GM19324 (cell line): ENCODE measurements around the gene ARMC9.
"Not testable (repeated sequence)": the region's sequence is repeated elsewhere in the genome, so short reads cannot be mapped to it uniquely, and the experiment has no call there.

Source experiments
- ATAC-seq: cut with Tn5 transposase; IDR thresholded peaks from one replicate; pipeline ENCODE4 v1.9.1; 2021; ENCODE audit warnings: mild to moderate bottlenecking, moderate library complexity; ENCODE audit not compliant: unreplicated experiment, low FRiP score

The ARMC9 gene

DNA sequence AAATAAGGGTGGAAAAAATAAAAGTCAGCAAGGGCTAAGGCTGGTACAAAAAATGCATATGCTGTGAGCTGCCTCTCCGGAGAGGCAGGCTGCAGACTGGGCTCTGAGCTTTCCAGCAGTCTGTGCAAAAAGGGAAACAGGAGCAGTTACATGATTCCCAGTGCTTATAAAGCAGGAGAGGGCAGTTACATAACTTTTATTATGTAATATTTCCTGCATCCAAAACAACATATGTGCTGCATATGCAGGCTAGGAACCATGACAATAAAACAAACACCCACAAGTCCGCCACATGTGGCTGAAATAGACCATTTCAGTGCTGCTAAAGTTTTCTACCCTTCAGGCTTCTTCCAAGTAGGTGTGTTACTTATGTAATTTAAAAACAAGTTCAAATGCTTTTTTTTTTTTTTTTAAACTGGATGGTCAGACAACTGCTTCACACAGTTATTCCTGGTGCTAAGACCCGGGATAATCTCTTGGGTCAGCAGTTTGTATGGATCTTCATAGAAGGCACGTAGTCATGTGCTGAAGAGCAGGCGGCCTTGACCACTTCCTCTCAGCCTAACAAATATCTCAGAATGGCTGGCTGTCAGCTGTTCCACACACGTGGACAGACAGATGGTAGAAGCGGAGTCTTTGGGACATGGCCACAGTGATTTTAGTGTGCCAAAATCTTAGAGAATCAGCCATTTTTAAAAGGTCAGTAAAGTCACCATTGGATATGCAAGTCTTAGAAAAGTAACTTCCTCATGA, 43.5 kb downstream of the ARMC9 start:
- no peak for ATAC-seq

DNA sequence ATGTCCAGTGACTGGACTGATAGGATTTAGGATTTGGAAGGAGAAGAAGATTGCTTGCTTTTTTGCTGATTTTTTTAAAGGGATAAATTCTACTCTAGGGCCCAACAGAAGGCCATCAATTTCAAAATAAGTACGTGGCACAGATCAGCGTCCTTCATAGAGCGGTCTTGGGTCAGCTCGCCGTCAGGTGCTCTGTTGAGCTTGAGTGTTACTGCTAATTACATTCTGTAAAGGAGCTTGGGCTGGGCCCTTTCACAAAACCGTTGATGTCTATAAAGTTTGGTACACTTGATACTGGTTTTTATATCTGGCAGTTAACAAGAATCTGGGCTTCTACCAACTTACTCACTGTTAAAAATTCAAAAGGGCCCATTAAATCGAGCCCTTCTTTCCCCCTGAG, 45.4 kb downstream of the ARMC9 start:
- ATAC-seq: no peak

DNA sequence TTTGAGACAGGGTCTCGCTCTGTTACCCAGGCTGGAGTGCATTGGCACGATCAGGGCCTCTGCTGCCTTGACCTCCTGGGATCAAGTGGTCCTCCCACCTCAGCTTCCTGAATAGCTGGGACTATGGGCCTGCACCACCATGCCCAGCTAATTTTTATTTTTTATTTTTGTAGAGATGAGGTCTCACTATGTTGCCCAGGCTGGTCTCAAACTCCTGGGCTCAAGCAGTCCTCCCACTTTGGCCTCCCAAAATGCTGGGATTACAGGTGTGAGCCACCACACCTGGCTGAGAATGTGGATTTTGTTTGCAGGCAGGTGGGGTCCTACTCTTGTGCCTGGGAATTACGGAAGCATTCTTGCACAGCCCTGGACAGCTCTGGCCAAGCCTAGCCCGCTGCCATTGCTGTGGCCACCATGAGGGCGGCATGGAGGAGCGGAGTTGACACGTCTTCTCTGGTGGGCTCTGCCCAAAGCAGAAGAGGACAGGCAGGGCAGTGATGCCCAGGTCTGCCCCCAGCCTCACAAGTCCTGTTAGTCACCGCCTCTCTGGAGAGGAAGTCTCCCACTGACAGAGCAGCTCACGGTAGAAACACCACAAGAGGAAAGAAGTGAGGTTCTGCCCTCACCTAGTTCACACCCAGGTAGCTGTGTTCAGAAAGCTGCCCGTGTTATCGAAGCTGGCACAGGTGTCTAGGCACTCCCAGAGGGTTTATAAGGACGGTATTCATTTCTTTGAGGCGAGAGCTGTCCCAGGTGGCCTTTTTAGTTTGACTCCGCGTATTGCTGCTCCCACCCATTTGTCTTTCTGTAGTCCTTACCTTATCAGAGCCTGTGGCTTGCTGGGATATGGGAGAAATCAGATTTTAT, 46.2 kb downstream of the ARMC9 start:
- no peak for ATAC-seq

DNA sequence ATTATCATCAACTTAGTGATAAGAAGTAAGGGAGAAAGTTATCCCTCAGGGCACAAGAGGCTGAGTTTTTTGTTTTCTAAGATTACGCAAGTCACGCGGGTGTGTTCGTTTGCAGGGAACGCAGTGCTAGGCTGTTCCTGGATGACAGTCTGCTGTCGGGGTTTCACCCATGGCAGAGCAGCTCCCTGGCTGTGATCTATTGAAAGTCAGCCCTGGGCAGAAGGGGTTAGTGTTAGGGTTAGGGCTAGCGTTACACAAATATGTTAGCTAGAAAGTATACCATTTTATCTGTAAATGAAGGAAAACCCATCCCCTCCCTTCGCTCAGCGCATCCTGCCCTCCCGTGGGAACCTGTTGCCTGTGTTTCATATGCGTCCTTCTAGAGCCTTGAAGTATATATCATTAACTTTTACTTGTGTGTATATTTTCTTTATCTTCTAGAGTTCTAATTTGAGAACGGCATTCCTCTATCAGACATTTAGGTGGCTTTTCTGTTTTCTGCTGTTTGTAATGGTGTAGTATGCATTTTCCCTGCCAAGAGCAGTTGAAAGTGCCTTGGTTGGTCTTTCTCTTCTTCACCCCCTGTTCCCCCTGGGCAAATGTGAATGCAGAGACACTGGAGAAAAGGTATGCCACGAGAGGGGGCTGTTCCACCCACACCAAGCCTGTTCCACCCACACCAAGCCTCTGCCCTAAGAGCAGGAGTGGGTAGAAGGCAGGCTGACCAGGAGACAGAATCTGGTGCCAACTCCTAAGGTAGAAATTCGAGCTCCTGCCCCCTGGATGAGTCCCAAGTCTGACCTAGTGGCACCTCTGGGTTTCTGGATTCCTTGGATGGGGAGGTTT, 47.0 kb downstream of the ARMC9 start:
- no peak for ATAC-seq

DNA sequence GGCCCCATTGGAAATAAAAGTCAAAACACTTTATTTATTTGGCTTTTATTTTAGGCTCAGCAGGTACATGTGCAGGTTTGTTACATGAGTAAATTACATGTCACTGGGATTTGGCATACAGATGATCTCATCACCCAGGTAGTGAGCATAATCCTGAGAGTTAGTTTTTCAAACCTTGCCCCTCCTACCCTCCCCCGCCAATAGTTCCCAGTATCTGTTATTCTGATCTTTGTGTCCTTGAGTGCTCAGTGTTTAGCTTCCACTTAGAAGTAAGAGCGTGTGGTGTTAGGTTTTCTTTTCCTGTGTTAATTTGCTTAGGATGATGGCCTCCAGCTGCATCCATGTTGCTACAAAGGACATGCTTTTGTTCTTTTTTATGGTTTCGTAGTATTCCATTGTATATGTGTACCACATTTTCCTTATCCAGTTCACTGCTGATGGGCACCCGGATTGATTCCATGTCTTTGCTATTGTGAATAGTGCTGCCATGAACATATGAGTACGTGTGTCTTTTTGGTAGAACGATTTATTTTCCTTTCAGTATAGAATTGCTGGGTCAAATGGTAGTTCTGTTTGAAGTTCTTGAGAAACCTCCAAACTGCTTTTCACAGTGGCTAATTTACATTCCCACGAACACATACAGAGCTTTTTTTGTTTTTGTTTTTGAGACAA, 47.9 kb downstream of the ARMC9 start:
- ATAC-seq: no peak

DNA sequence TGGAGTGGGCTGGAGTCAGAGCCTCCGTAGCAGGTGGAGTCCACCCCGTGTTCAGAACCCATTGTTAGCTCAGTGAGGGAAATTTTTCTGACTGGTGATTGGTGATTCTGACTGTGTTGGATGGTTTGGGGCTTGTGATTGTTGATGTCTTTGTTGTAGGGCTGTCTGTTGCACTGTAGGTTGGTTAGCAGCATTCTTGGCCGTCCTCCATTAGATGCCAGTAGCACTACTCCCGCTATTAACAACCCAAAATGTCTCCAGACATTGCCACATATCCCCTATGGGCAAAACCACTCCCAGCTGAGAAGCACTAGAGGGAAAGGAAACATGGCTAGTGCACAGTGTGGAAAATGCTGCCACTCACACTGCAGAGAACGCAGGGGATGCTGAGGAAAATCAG, 51.7 kb downstream of the ARMC9 start:
- no peak for ATAC-seq

DNA sequence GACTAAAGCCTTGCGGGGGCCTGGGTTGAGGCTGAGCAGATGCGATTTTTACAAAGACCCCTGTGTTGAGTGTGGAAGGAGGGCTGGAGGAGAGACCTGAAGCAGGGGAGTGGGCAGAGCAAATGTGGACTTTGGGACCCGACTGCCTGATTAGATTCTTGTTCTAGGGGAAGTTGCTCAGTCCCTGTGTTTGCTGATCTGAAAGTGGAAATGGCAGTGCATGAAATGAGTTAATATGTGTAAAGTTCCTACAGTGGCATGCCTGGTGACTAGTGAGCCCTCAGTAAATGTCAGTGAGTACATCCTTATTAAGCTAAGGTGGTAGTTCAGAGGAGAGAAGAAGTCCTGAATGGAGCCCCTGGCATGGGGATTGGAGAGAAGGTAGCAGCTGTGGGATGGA, 52.3 kb downstream of the ARMC9 start:
- no peak for ATAC-seq

DNA sequence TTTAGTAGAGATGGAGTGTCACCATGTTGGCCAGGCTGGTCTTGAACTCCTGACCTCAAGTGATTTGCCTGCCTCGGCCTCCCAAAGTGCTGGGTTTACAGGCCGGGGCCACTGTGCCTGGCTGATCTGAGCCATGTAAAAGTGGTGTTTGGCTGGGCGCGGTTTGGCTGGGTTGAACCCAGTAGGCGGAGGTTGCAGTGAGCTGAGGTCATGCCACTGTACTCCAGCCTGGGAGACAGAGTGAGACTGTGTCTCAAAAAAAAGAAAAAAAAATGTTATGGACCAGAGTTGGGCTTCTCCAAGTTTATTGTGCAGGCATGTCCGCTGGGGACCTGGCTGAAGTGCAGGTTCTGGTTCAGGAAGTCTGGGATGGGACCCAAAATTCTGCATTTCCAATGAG, 54.9 kb downstream of the ARMC9 start:
- ATAC-seq: not testable (repeated sequence)

DNA sequence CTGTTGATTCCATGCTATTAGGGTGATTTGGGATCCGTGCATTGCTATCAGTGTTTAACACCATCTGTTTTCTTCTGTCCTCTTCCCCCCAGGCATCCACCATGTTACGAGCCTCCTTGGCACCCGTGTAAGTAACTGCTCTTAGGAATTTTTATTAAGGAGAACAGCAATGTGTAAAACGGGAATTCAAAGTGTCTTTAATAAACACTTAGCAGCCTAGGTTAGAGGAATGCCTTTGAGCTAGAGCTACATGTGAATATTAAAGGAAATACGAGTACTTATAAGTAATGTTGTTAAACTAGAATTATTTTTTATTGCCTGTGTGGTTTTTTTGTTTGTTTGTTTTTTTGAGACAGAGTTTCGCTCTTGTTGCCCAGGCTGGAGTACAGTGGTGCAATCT, 58.1 kb downstream of the ARMC9 start:
- ATAC-seq: no peak

DNA sequence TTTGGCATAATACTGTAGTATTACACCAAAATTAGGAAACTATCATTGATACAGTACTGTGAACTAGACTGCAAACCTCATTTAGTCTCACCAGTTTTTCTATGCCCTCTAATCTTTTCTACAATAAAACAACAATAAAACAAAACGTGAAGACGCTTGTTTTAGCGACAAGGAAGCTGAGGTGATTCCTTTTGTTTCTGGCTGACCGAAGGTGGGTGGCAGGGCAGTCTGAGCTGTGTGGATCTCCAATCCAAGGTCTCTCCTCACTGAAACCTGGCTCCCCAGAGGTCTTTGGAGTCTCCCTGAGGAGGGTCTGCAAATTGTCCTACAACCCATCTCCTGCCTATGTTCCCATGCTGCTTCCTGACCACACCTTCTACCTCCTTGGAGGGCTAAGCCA, 59.3 kb downstream of the ARMC9 start:
- no peak for ATAC-seq

DNA sequence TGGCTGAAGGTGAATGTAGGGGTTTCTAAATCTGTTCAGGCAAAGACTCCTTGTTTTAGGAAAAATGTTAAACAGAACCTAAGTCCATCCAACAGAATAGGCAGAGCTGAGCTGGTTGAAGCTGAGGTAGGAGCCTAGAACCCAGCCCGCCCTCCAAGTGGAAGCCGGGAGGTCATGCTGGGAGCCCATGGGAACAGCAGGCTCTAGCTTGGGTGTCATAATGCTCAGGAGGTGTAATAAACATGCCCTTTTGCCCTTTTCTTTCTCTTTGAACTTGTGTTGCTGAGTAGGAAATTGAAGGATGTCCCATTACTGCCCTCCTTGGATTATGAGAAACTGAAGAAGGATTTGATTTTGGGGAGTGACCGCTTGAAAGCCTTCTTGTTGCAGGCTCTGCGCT, 60.3 kb downstream of the ARMC9 start:
- ATAC-seq: no peak

DNA sequence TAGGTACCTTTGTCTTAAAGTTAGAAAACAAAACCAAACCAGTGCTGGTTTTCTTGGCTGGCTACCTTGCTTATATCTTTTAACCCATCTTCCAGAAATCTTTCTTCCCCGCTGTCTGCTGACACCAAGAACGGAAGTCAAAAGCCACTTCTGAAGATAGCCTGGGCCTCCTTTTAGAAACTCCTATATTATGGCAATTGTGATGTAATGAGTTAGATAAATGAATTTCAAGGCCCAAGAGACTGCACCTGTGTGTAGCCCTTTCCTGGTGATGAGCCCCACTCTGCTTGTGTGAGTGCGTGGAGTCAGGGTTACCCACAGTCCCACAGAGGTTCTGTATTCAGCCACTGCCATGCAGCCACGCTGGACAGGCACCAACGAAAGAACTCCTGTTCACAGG, 60.7 kb downstream of the ARMC9 start:
- no peak for ATAC-seq

DNA sequence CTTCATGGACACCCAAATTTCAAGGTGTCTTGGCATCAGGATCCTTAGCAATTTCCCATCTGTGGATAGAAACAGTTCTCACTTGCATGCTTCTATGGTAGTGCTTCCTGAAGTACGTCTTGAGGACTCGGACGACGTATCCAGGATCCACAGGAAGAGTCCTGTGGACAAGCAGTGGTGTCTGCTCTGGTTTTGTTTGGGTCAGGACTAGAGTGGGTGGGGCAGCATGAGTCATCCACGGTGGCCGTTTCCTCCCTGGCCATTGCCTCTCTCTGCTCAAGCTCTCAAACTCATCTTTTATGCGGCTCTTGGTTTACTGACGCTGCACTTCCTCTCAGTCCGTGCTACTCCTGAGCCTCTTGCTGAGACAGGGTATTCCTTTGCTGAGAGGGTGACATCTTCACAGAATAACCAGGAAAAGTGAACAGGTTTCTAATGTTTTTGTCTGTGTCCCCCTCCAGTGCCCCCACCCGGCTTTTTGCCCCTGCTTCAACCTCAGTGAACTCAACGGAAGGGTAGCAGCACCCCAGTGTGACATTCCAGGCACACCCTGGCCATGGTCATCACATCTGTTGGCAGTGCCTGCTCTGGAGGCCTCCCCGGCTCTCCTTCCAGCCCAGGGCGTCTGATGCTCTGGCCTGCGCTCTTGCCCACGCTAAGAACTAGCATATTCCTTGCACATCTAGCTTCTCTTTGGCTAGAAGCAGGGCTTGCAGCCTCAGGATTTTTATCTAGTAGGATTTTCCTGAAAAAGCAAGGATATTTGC, 62.2 kb downstream of the ARMC9 start:
- no peak for ATAC-seq

DNA sequence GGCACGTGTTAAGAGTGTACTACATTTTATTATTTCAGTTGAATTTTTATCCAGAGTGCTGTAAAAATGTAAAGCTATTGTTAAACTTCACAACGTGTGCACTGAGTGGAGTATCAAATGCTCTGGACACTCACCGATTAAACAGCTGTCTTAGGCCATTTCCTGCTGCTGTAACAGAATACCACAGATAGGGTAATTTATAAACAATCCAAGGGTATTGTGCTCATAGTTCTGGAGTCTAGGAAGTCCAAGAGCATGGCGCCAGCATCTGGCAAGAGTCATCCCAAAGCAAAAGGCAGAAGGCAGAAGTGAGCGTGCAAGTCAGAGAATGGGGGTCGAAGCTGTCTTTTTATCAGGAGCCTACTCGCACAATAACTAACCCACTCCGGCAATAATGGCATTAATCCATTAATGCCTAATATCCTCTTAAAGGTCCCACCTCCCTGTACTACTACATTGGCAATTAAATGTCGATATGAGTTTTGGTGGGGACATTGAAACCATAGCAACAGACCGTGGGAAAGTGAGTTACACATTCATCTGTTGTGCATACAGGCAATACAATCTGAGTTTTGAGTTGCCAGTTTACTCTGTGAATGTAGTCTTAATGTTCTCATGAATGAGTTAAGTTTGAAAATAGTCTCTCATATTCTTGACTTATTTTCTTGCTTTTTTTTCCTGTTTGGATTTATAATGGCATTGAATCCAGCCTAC, 64.8 kb downstream of the ARMC9 start:
- no peak for ATAC-seq

DNA sequence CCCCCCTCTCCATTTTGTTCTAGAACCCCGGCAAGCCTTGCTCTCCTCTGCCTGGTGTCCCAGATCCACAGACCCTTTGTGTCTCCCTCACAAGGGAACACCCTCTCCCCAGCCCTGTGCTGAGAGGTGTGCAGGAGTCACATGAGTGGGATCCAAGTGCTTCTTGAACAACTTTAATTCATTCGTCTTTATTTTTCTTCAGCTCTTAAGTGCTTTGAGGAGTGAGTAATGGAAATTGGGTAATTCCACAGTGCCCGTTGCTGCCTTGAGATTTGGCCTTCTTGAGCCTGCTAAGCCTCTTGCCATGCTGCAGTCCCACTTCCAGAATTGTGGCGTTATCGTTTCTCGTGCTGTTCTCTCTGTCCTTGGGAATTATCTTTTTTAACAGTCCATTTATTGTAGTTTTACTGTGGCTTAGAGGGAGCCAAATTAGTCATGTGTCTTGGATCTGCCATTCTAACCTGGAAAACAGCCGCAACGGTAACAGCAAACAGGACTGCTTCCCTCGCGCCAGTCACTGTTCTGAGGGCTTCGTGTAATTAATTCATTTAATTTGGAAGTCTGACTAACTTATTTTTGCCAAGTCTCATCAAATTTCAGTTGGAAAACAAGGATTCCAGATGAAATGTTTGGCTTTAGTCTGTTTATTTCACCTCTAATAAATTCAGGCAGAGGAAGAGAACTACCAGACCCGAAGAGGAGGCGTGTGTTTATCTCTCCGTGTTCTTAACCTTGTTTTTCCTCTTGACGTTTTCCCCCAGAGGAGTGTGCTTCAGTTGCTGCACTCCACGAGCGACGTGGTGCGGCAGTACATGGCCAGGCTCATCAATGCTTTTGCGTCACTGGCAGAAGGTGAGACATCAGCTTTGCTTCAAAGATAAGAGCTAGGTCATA, 72.0 kb downstream of the ARMC9 start:
- ATAC-seq: no peak

DNA sequence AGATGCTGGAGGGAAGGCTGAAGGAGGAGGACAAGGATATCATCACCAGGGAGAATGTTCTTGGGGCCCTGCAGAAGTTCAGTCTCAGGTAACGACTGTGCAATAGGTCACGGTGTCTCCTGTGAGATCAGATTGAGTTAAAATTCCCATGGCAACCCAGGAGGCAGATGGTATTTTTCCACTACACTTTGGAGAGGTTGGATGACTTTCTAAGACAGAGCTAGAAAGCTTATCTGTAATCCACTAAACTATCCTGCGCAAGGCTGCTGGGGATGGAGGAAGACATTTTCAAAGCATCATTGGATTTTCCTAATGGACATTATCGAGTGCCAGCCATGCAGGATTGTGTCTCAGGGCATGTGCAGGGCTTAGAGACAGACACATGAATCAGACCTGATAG, 74.6 kb downstream of the ARMC9 start:
- no peak for ATAC-seq

DNA sequence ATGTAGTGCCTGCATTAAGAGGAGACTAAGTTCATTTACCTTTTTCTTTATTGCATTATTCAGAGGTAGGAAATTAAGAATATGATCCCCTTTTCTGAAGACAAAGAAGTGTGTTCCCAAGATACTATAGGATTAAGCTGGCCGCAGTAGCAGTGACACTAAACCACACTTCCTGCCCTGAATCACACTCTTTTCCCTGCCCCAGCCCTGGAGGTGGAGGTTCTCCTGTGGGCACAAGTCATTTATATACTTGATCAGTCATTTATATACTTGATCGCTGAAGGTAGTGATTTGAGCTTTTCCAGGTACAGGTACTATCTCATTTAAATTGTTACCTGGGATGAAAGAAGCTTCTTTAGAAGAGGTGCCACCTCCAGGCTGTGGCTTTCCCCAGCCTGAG, 78.6 kb downstream of the ARMC9 start:
- ATAC-seq: no peak

DNA sequence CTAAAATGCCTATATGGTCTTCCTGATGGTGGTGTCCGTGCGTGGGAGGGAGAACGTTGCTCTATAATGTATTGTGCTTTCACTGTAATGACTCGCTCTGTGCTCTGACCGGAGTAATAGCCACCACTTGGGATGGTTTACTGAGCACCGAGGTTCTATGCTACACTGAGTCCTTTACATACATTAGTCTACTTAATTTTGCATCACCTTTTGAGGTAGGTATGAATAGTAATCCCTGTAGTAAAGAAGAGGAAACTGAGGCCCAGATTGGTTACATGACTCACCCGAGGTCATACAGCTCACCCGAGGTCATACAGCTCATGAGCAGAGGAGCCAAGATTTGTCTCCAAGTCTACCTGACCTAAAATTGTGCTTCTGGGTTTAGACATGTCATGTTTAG, 79.5 kb downstream of the ARMC9 start:
- ATAC-seq: no peak
